Nucleus accumbens (tissue), 56 donors: ENCODE measurements around the gene WLS.
A peak's percentile ranks its signal among the peaks of the same experiment; 100 is the strongest.

Experiments used
- DNase-seq, 56 donors: peaks; one replicate each; lab custom pipeline; 2025; lab: John Stamatoyannopoulos, UW

Gene WLS

GRCh38 chr1:68113966-68114365 lies 118.4 kb downstream of the WLS start:
- no peak for DNase-seq

GRCh38 chr1:68112835-68113243 lies 119.5 kb downstream of the WLS start:
- peak in 38 of 56 donors; percentile 8 to 84 (median 47) for DNase-seq

- peak in 50 of 56 donors; percentile 23 to 90 (median 68) for DNase-seq
These were observed 120.5 kb downstream of the WLS start for GRCh38 chr1:68111519-68112436.

GRCh38 chr1:68107771-68108170 lies 124.6 kb downstream of the WLS start:
- peak in 8 of 56 donors; percentile 12 to 73 (median 29) for DNase-seq

- DNase-seq: peak in 1 of 56 donors; percentile 48
These were observed 128.3 kb downstream of the WLS start for GRCh38 chr1:68103884-68104554.

- DNase-seq: no peak
These were observed 129.2 kb downstream of the WLS start for GRCh38 chr1:68103011-68103545.

- DNase-seq: no peak
These were observed 130.5 kb downstream of the WLS start for GRCh38 chr1:68101829-68102228.

- DNase-seq: no peak
These were observed 131.8 kb downstream of the WLS start for GRCh38 chr1:68100571-68100970.

- DNase-seq: no peak
These were observed 138.6 kb downstream of the WLS start for GRCh38 chr1:68093737-68094136.

- DNase-seq: no peak
These were observed 145.1 kb downstream of the WLS start for GRCh38 chr1:68087184-68087583.

- no peak for DNase-seq
These were observed 146.6 kb downstream of the WLS start for GRCh38 chr1:68085752-68086151.

GRCh38 chr1:68083686-68084085 lies 148.6 kb downstream of the WLS start:
- DNase-seq: no peak

- DNase-seq: no peak
These were observed 150.5 kb downstream of the WLS start for GRCh38 chr1:68081775-68082283.

GRCh38 chr1:68078647-68079046 lies 153.7 kb downstream of the WLS start:
- no peak for DNase-seq
